Fibroblast of pulmonary artery (primary cell): Measurements from ENCODE around the gene ZFP92.
"Not testable (repeated sequence)": the region's sequence is repeated elsewhere in the genome, so short reads cannot be mapped to it uniquely, and the experiment has no call there.

ENCODE experiments used
- DNase-seq: peaks from one replicate; pipeline ENCODE4 v3.0.0-alpha.2; 2010; ENCODE audit warnings: low read depth
- H3K4me3 ChIP-seq: replicated peaks from 2 replicates; pipeline ENCODE4 v1.5.1; 2011; ENCODE audit warnings: low read depth, mild to moderate bottlenecking, control low read depth, low read length, moderate library complexity
- CTCF ChIP-seq: IDR thresholded peaks from 2 replicates; pipeline ENCODE4 v1.5.1; 2011; ENCODE audit warnings: mild to moderate bottlenecking, control low read depth, low read length, inconsistent platforms; ENCODE audit errors: missing control alignments

Gene ZFP92

GRCh38 chrX:153387345-153387744 is 23.9 kb upstream of the ZFP92 start:
- no peak for TF ChIP-seq CTCF
- DNase-seq = no peak
- H3K4me3 ChIP-seq = no peak overlapping the region

- no peak for DNase-seq
- no peak overlapping the region for H3K4me3 ChIP-seq
Measured at GRCh38 chrX:153387987-153388721, 23.1 kb upstream of the ZFP92 start.

GRCh38 chrX:153388722-153389459 is 22.4 kb upstream of the ZFP92 start:
- DNase-seq = no peak
- no peak overlapping the region for H3K4me3 ChIP-seq
- no peak for TF ChIP-seq CTCF

More at GRCh38 chrX:153387987-153388721, 23.1 kb upstream of the ZFP92 start:
- no peak for TF ChIP-seq CTCF

GRCh38 chrX:153389460-153389768 is 21.9 kb upstream of the ZFP92 start:
- not testable (repeated sequence) for H3K4me3 ChIP-seq, DNase-seq

- DNase-seq = no peak
- no peak overlapping the region for H3K4me3 ChIP-seq
- no peak for TF ChIP-seq CTCF
Measured at GRCh38 chrX:153392642-153393321, 18.5 kb upstream of the ZFP92 start.

GRCh38 chrX:153394612-153395011 is 16.7 kb upstream of the ZFP92 start:
- no peak for TF ChIP-seq CTCF
- no peak overlapping the region for H3K4me3 ChIP-seq
- DNase-seq = no peak

- TF ChIP-seq CTCF = no peak
- DNase-seq = no peak
- no peak overlapping the region for H3K4me3 ChIP-seq
Measured at GRCh38 chrX:153395613-153396319, 15.5 kb upstream of the ZFP92 start.
